Heart left ventricle (tissue), 16 donors: ENCODE measurements around the gene PDE1A. TPM values are rescaled to one million over a fixed set of nuclear protein-coding genes. Genes with fewer than 3 reads are reported as not detected.

Experiments
- ATAC-seq, 4 donors: fragments of 200-7000 bp; cut with Tn5 transposase; one replicate each; pipeline ENCODE4 v1.9.1; 2020 to 2022; ENCODE audit warnings: moderate library complexity in 4 of 4, mild to moderate bottlenecking in 3 of 4, moderate number of reproducible peaks in 1 of 4
- DNase-seq, 5 donors: peaks; one replicate each; pipeline ENCODE4 v3.0.0-alpha.2; 2020
- H3K27ac ChIP-seq, 12 donors: fragments of 200-600 bp; sonication (generic) in 4 of 12; one replicate each; pipeline versions ENCODE4 v1.5.0 to v1.8.0; 2016 to 2022; ENCODE audit warnings: mild to moderate bottlenecking in 2 of 12
- H3K27me3 ChIP-seq, 9 donors: fragments of 200-600 bp; sonication (generic) in 2 of 9; one replicate each; pipeline versions ENCODE4 v1.5.1 to v1.8.0; 2016 to 2022; ENCODE audit warnings: mild to moderate bottlenecking in 3 of 9
- H3K36me3 ChIP-seq, 9 donors: fragments of 200-600 bp; sonication (generic) in 2 of 9; one replicate each; pipeline versions ENCODE4 v1.5.0 to v1.8.0; 2018 to 2022; ENCODE audit warnings: mild to moderate bottlenecking in 2 of 9
- H3K4me1 ChIP-seq, 12 donors: fragments of 200-600 bp; sonication (generic) in 4 of 12; one replicate each; pipeline versions ENCODE4 v1.5.0 to v1.8.0; 2016 to 2022; ENCODE audit warnings: mild to moderate bottlenecking in 3 of 12
- H3K4me3 ChIP-seq, 12 donors: fragments of 200-600 bp; sonication (generic) in 4 of 12; one replicate each; pipeline versions ENCODE4 v1.5.0 to v1.8.0; 2017 to 2022; ENCODE audit warnings: mild to moderate bottlenecking in 9 of 12, moderate library complexity in 4 of 12
- H3K9me3 ChIP-seq, 12 donors: fragments of 200-600 bp; sonication (generic) in 4 of 12; one replicate each; pipeline versions ENCODE4 v1.5.0 to v1.8.0; 2016 to 2022; ENCODE audit warnings: mild to moderate bottlenecking in 1 of 12
- POLR2A ChIP-seq, 2 donors: fragments of 450-650 bp; IDR thresholded peaks; one replicate each; pipeline ENCODE4 v1.6.1; 2017; ENCODE audit warnings: antibody characterized with exemption in 2 of 2, mild to moderate bottlenecking in 2 of 2, moderate library complexity in 2 of 2
- WGBS, 4 donors: extraction: QIAGEN DNeasy Blood & Tissue Kit in 2 of 4; methylation state at CpG; one replicate each; pipeline versions ENCODE4 v1.1.5 to v1.1.7; 2013 to 2018; 5-methylcytosine and 5-hydroxymethylcytosine counted together
- intact Hi-C, 10 donors: fragments of 100-400 bp; cut with DNase I; formaldehyde crosslinking; loops; one replicate each; pipeline versions ENCODE4 v1.11.1 to v1.14.2; 2022
- polyA plus RNA-seq, 2 donors: library from polyadenylated mRNA; stranded (reverse); fragments of 200-250 nt; gene quantifications; one replicate each; pipeline ENCODE4 v1.2.3, GENCODE V29; 2013
- total RNA-seq, 9 donors: library from RNA; depleted of rRNA in 2 of 9; stranded (reverse); fragments of >200 nt in 2 of 9; fragmentation: NEBNext Ultra II Directional in 3 of 9; extraction: Animal tissue kit (Norgen Biotek cat#: 25700) in 3 of 9; gene quantifications; one replicate each; pipeline versions ENCODE4 v1.1.0 to v1.2.4, GENCODE V29; 2016 to 2023
- TF ChIP-seq, protein P1 (sequence below), 12 donors: fragments of 200-600 bp; sonication (generic) in 4 of 12; IDR thresholded peaks; one replicate each; pipeline versions ENCODE4 v1.5.0 to v1.8.0; 2018 to 2022; ENCODE audit warnings: antibody characterized with exemption in 12 of 12, mild to moderate bottlenecking in 5 of 12
- donor health status: ischemic (EF 13 %, LVEDD 7.1; RV severe dilation, severe dysfunction).
- donor health status: healthy with polysubstance abuse.
- donor health status: DM: no; HTN: yes; CAD: no.
- donor health status: DM: no; HTN: no; CAD: no.
- donor health status: ischemic (EF 25% LVEDD 6.9; RV normal size, moderate dysfunction).
- donor health status: ischemic (EF 25% LVEDD 5.7; RV mildly dilated, moderate dysfunction).
- donor health status: healthy.
- donor health status: DM: yes; HTN: yes; CAD: no.
- donor health status: ischemic (EF 35%, LVEDD 5.7; RV mildly dilated, moderate dysfunction).
- donor health status: nonischemic (EF 11% LVEDD 7.7; RV severe dilation, severe dysfunction).
- donor health status: DM: yes; HTN: yes; CAD: no.
- donor health status: PGD.
- donor health status: ischemic (EF 29% LVEDD 5.4; RV normal size, mild dysfunction).
- donor health status: nonischemic (EF 23%, LVEDD 6.1; RV moderate dilation, normal function).

PDE1A gene
- total and polyA plus RNA-seq, 11 donors, result 2.5 to 25.5 (median 5.5) TPM

DNA sequence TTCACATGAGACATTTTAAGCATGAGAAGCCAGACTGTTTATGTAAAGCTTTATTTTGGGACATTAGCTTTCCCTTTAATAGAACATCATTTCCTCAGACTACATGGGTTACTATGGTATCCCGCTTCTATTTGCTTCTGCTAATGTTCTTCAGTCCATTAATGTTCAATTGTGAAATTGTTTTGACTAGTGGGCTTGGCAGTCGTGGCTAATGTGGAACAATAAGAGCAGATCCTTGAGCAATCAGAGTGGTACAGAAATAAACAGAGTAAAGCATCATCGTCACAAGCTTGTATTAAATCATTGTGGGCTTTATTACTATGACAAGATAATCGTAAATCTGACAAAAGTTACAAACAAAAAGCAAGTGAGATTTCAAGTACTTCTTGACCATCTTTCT, 60.2 kb downstream of the PDE1A start:
- ATAC-seq (peak in 1 of 4 donors; percentile 63), DNase-seq (no peak)
- H3K9me3 ChIP-seq, result peaks cover 0 to 7% (median 0%) of the 10 kb centered on the region in 12 donors
- no peak overlapping the region for H3K4me3 ChIP-seq
- TF ChIP-seq POLR2A (IDR thresholded peaks at IDR 0.05), result no peak
- TF ChIP-seq, protein P1, sequence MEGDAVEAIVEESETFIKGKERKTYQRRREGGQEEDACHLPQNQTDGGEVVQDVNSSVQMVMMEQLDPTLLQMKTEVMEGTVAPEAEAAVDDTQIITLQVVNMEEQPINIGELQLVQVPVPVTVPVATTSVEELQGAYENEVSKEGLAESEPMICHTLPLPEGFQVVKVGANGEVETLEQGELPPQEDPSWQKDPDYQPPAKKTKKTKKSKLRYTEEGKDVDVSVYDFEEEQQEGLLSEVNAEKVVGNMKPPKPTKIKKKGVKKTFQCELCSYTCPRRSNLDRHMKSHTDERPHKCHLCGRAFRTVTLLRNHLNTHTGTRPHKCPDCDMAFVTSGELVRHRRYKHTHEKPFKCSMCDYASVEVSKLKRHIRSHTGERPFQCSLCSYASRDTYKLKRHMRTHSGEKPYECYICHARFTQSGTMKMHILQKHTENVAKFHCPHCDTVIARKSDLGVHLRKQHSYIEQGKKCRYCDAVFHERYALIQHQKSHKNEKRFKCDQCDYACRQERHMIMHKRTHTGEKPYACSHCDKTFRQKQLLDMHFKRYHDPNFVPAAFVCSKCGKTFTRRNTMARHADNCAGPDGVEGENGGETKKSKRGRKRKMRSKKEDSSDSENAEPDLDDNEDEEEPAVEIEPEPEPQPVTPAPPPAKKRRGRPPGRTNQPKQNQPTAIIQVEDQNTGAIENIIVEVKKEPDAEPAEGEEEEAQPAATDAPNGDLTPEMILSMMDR (IDR thresholded peaks at IDR 0.05), result no peak
- no peaks in the 10 kb centered on the region for H3K36me3 ChIP-seq
- peaks cover 0 to 17% (median 2%) of the 10 kb centered on the region in 12 donors for H3K4me1 ChIP-seq
- H3K27me3 ChIP-seq, result no peaks in the 10 kb centered on the region
- intact Hi-C loops, result loop anchor here in 2 of 10 donors (10.0 kb wide), 2 partner anchors 112 to 122 kb away; no protein-coding TSS in a partner anchor
- 60 to 77% (median 66%) methylated on average over 4 of the region's 4 CpGs for WGBS, 4 donors
- peak overlapping the region in 1 of 12 donors; percentile 33 for H3K27ac ChIP-seq

DNA sequence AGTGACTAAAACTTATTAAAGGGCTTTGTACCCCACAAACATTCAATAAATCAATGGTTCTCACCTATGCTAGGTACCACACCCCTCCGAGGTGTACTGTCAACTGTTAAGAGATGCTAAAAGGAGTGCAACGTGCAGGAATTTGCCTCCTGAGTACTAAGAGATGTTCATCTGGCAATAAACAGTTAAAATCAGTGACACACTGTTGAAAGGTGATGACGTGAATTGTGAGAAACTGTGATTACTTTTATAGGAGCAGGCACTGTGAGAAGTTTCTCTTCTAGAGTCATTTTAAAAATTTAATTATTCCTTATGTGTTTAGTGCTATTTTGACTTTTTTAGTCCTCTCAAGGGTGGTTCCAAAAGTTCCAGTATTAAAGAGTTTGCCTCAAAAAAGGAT, 61.0 kb downstream of the PDE1A start:
- TF ChIP-seq, protein P1 (IDR thresholded peaks at IDR 0.05), result no peak
- no peak for TF ChIP-seq POLR2A (IDR thresholded peaks at IDR 0.05)
- Histone ChIP-seq H3K4me1 (peaks cover 0 to 18% (median under 1%) of the 10 kb centered on the region in 12 donors), H3K36me3 (no peaks in the 10 kb centered on the region), H3K27ac (peak overlapping the region in 2 of 12 donors; percentile 3 to 27), H3K4me3 (no peak overlapping the region), H3K27me3 (no peaks in the 10 kb centered on the region), H3K9me3 (peaks cover 0 to 7% (median 0%) of the 10 kb centered on the region in 12 donors)
- DNase-seq (no peak), ATAC-seq (no peak)
- intact Hi-C loops, result loop anchor here in 2 of 10 donors (10.0 kb wide), 2 partner anchors 111 to 121 kb away; no protein-coding TSS in a partner anchor
- WGBS, 4 donors, result 56 to 67% (median 64%) methylated on average over 3 of the region's 3 CpGs

DNA sequence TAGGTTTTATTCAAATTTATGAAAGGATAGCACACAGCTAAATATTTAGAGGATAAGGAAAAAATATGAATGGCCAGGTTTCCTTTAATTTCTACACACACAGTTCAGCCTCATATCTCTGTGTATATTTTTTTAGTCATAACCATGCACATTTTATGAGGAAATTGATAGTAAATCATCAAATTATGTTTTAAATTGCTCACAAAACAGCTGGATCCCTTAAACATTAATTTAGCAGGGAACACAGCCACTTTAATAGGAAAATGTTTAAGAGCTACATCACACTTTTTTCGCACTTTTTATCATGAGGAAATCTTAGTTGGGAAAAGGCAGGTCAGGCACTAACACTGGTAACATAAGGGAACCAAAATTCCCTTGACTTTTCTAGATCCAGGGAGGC, 65.4 kb downstream of the PDE1A start:
- no peak for DNase-seq
- Histone ChIP-seq H3K4me3 (no peak overlapping the region), H3K9me3 (peaks cover 0 to 7% (median 0%) of the 10 kb centered on the region in 12 donors), H3K27me3 (no peaks in the 10 kb centered on the region), H3K4me1 (peaks cover 0 to 16% (median 0%) of the 10 kb centered on the region in 12 donors), H3K27ac (no peak overlapping the region), H3K36me3 (no peaks in the 10 kb centered on the region)
- intact Hi-C loops, result loop anchor here in 2 of 10 donors (10.0 kb wide), 2 partner anchors 107 to 117 kb away; no protein-coding TSS in a partner anchor
- WGBS, 4 donors, result 70 to 89% (median 78%) methylated on average over 1 of the region's 1 CpG
- no peak for ATAC-seq
- no peak for TF ChIP-seq POLR2A (IDR thresholded peaks at IDR 0.05)
- TF ChIP-seq, protein P1 (IDR thresholded peaks at IDR 0.05), result no peak

DNA sequence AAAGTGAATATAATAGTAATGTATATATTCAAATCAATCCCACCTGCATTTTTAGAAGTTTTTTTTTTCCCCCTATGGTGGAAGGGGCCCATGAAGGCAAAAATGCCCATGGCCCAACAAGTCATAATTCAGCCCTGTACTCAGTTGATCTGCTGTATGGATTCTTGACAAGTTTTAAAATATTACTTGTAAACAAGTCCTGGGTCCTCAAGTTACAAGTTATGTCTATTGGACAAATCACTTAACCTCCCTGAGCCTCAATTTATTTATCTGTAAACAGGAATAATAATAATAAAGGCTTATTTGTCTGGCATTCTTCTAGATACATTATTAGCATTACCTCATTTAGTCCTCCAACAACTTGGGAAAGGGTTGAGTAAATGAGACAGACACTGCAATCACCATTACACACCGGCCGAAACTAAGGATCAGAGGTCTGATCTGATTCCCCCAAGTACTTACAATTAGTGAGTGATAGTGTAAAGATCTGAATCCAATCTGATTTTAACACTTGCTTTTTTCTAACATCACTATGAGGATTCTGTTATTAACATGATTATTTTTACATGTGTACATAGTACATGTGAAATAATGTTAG, 66.1 kb downstream of the PDE1A start:
- peak in 1 of 4 donors; percentile 46 for ATAC-seq
- DNase-seq, result no peak
- intact Hi-C loops, result loop anchor here in 2 of 10 donors (10.0 kb wide), 2 partner anchors 106 to 116 kb away; no protein-coding TSS in a partner anchor
- TF ChIP-seq, protein P1 (IDR thresholded peaks at IDR 0.05), result no peak
- no peak for TF ChIP-seq POLR2A (IDR thresholded peaks at IDR 0.05)
- H3K36me3 ChIP-seq, result no peaks in the 10 kb centered on the region
- no peak overlapping the region for H3K4me3 ChIP-seq
- H3K4me1 ChIP-seq, result peaks cover 0 to 16% (median 0%) of the 10 kb centered on the region in 12 donors
- H3K27me3 ChIP-seq, result no peaks in the 10 kb centered on the region
- 84 to 89% (median 89%) methylated on average over 2 of the region's 2 CpGs for WGBS, 4 donors
- peak overlapping the region in 8 of 12 donors; percentile 2 to 68 (median 39) for H3K27ac ChIP-seq
- peaks cover 0 to 7% (median 0%) of the 10 kb centered on the region in 12 donors for H3K9me3 ChIP-seq
